GM19397 (cell line): Measurements from ENCODE around the gene GRAMD1B.
"Not testable (repeated sequence)": the region's sequence is repeated elsewhere in the genome, so short reads cannot be mapped to it uniquely, and the experiment has no call there.

Experiments used
- ATAC-seq: cut with Tn5 transposase; IDR thresholded peaks from one replicate; pipeline ENCODE4 v1.9.1; 2021; ENCODE audit warnings: mild to moderate bottlenecking, moderate library complexity; ENCODE audit not compliant: unreplicated experiment

Gene GRAMD1B

DNA sequence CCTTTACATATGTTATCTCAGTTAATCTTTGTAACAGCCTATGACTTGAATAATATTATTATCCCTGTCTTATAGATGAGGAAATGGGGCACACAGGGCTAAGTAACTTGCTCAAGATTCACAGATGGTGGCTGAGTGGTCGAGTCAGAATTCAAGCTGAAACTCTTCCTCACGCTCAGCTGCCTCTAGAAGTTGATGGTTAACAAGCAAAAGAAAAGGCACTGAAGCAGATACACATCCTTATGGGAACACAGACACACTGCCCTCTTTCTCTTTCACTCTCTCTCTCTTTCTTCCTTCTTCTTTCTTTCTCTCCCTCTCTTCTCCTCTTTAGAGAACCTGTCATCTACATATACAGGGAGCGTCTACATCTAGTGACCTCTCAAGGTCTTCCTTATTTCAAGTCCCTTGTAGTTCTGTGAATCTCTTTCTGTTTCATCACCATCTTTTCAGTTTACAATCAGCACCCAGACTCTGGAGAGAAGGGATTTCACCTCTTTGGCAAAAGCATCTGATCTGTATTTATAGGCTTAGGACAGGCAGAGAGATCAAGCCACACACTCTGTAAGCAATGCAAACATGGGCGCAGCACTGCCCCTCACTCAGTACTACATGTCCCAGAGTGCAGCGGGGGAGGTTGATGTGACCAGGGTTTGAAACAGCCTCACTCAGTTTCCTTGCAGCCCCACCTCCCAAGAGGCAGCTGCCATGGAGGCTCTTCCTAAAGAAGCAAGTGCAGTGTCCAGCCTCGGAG, 75.7 kb downstream of the GRAMD1B start:
- ATAC-seq, result peak; percentile 72

GRCh38 chr11:123507043-123507442, 77.0 kb downstream of the GRAMD1B start:
- ATAC-seq, result no peak

DNA sequence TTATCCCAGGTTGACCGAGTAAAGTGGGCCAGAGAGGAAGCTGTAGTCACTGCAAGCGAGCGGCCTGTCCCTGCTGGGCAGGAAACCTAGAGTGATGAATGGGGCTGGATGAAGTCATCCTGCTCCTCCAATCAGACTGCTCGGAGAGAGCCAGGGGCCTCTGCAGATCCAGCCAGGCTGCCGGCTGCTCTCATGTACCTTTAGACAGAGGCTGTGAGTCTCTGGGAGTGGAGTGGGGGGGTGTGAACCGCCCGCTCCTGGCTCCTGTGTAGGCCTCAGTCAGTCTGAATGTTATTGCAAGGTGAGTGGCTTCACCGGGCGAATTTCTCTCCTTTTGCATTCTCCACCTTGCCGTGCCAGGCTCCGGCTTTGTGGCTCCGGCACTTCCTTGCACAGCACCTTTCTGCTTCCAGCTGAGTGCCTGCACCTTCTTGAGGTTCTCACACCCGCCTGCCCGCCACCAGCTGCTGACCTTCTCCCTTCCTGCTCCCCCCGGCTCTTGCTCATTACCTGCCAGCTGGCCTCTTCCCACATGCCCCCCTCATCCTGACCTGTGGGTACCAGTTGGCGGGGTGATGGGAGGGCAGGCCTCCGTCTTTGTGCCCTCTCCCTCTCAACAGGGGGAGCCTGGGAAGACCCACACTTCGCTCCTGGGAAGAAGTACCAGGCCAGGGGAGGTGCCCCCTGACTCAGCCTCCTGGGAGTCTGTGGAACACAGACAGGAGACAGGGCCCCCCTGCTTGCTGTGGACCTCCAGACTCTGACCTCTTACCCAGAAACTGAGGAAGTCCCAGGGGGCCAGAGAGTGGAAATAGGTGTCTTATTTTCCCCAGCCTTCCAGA, 79.9 kb downstream of the GRAMD1B start:
- no peak for ATAC-seq

GRCh38 chr11:123510579-123510905, 80.5 kb downstream of the GRAMD1B start:
- no peak for ATAC-seq

- ATAC-seq, result peak; percentile 87
Observed at GRCh38 chr11:123511037-123511870, 81.2 kb downstream of the GRAMD1B start.

DNA sequence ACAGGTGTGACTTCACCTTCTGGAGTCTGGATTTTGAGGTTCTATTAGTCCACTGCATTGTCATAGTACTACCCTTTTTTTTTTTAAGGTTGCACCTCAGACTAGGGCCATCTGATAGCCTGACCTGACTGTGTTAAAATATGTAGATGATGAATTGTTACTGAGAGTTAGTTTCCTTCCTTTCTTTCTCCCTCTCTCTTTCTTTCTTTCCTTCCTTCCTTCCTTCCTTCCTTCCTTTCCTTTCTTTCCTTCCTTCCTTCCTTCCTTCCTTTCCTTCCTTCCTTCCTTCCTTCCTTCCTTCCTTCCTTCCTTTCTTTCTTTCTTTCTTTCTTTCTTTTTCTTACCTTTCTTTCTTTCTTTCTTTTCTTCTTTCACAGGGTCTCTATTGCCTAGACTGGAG, 83.2 kb downstream of the GRAMD1B start:
- ATAC-seq, result not testable (repeated sequence)

DNA sequence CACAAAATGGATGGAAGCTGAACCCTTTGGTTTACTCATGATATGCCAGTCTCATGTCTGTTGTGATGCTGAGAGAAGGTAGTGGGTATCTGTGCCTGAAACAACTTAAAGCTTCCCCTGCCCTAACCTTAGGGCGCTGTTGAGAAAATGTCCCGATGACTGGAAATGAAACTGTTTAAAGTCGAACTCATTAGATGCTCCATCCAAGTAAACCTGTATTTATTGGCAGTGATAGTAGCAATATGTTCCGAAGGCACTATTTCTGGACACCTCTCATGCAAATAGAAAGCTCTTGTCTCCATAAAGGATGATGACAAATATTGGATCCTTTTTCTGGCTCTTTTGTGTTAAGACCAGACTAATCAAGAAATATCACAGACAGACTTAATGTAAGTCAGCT, 86.2 kb downstream of the GRAMD1B start:
- no peak for ATAC-seq

DNA sequence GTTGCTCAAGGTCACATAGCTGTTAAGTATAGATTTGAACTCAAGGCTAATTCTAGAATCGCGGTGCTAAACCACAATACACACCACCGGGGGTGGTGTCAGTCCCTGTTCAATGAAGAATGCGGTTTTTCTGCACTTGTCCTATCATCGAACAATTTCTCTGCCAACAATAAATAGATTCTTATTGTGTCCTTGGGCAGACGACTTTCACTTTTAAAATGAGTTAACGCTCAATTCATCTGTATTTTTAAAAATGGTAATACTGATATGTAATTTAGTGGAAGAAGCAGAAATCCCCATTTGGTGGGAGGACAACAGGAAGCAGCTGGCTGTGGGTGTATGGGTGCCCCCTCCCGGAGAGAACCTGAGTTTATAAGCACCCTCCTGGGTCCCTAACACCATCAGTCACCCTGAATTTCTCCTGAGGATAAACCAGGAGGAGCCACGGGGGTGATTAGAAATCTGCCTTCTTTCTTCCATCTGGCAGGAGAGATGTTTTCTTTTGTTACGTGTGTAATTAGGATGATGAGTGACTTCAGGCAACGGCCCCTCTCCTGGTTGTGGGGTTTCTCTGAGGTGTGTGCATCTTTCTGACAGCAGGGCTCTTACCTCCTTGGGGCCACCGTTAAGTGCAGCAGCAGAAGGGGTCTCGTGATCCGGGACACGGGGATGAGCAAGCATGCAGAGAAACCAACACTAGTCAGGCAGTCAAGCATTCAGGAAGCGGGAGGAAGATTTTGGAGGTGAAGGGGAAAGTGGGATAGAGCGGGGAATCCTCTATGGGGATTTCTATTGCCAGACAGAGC, 87.7 kb downstream of the GRAMD1B start:
- ATAC-seq, result no peak

DNA sequence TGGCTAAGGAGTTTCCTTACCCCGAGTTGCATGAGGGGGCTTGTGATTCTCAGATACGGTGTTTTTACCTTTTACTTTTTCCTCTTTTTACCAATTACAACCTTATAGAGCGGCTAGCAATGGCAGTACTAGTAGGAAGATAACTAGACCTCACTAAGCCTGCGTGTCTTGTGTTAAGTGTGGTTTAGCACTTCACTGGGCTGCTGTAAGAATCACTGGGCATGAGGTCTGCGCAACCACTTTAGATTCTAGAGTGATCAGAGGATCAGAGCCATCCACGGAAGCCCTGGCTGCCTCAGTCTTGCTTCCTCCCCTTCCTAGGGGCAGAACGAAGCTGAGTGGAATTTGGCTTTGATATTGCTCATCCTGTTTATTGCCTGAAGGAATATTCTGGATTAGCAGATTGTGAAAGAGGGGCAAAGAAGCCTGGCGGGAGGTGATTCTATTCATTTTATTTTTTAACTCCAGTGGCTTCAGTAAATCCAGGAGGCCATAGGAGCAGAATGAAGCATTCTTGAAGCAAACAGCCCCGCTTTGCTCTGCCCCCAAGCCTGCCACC, 88.5 kb downstream of the GRAMD1B start:
- no peak for ATAC-seq

DNA sequence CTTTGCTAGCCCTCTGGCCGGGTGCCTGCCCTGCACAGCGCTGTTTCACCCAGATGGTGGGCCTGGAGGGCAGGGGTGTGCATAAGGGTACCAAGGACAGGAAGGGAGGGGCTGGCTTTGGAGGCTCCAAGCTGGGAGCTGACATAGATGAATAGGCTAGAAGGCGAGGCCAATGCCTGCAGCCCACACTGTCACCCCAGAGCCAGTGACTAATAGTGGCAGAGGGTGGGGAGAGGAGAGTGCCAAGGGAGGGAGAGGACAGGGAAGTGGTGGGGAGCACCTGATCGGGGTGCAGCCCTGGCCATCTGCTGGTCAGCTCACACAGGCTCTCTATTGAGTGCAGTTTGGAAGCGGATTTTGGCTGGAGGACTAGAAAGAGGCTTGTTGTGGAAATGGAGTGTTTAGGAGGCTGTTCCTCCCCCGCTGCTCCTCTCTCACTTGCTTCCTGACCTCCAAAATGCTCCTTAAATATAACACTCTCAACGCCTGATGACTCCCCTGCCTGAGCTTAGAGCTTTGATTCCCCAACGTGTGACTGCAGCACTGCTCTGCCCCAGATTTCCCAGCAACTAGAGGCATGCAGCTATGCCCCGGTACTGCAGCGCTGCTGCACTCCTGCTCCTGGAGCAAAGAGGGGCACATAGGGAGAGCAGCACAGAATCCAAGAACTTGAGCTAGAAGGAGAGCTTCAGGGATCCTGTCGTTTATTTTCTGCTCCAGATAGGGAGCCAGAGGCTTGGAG, 89.2 kb downstream of the GRAMD1B start:
- ATAC-seq, result no peak

GRCh38 chr11:123519797-123520193, 89.7 kb downstream of the GRAMD1B start:
- ATAC-seq, result no peak

- ATAC-seq, result not testable (repeated sequence)
Observed at GRCh38 chr11:123520476-123520875, 90.4 kb downstream of the GRAMD1B start.

- ATAC-seq, result no peak
Observed at GRCh38 chr11:123521001-123521400, 90.9 kb downstream of the GRAMD1B start.

- ATAC-seq, result no peak
Observed at GRCh38 chr11:123521930-123522329, 91.9 kb downstream of the GRAMD1B start.

- ATAC-seq, result no peak
Observed at GRCh38 chr11:123523539-123523938, 93.5 kb downstream of the GRAMD1B start.

DNA sequence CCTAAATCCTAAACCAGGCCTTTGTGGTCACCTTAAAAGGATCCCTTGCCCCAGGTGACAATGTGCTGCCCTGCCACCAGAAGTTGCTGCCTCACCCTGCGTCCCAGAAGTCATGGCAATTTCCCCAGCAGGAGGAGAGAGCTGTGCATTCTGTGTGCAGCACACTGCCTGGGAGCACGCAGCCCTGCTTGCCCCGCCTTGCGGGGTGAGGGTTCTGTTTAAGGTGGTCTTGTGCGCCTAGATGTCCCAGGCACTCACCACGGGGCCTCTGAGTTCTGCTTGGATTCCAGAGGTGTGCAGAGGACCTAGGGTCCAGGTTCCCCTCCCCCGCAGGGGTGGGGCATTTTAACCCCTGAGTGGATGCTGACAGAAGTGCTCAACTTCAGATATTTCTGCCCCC, 95.0 kb downstream of the GRAMD1B start:
- ATAC-seq, result no peak

DNA sequence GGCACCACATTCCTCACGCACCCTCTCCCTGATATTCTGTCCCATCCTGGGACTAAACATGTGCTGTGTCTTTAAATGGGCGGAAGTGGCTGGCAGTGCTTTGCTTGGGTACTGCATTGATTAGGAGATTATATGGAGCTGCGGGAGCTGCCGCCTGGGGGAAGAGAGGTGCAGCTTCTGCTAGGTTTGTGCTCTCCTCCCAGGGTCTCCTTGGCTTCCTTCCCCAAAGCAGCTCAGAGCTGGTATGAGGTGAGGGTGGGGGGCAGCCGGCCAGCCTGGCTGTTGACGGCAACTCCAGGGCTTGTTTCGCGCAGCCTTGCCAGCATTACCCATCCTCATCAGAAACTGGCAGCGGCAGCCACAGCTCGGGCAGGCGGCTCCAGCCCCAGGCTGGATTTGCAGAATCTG, 95.4 kb downstream of the GRAMD1B start:
- ATAC-seq, result no peak

DNA sequence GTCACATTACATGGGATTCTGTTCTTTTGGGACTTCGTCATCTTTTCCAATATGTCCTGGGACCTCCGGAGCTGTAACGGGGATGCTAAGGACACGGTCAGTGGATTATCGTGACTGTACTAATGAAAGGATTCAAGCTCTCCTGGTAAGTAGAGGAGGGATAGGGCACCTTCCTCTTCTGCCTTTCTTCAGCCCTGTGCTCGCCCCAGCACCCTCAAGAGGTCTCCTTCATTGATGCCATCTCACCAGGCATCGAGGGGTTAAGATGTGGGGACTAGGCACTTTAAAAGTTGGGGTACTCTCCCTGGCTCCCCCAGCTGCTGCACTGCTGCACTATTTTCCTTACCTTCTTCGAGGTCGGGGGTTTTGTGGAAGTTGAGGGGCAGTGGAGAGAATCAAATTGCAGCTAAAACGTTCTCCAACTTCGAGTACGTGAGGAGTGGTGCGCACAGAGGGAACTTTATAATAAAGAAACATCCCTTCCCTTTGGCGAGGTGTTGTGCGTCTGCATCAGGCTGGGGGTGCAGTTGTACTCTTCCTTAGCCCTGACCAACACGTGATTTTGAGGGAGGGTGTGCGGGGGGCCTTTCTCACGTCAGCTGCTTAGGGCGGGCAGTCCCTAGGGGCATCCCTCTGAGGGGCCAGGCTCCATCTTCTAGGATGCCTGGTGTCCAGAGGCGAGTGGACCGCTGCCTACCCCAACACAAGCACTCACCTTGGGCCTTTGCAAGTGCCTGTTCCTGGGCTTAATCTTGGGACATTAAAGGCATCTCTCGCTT, 96.1 kb downstream of the GRAMD1B start:
- ATAC-seq, result no peak

- ATAC-seq, result no peak
Observed at GRCh38 chr11:123526918-123527317, 96.8 kb downstream of the GRAMD1B start.
